HepG2 (cell line): ENCODE data around the gene HS6ST2. TPM values are rescaled to one million over a fixed set of nuclear protein-coding genes. Genes with fewer than 3 reads are reported as not detected.
"Not testable (repeated sequence)": the region's sequence is repeated elsewhere in the genome, so short reads cannot be mapped to it uniquely, and the experiment has no call there.

ENCODE experiments used
- ATAC-seq: fragments of 200-7000 bp; cut with Tn5 transposase; 3 replicates; pipeline ENCODE4 v1.9.1; 2020; ENCODE audit warnings: mild to moderate bottlenecking, moderate library complexity
- BruUV-seq: library from RNA; stranded (reverse); fragments of 400-500 nt; replicated peaks from 2 replicates; lab custom pipeline; 2021; lab: Mats Ljungman, UMichigan
- CTCF ChIA-PET: fragments of 300-600 bp; formaldehyde crosslinking; extraction: SDS; loops from one replicate; lab custom pipeline; 2021; ENCODE audit warnings: low total read pairs, inconsistent platforms, low intra/inter-chr PET ratio; lab: Yijun Ruan, JAX
- POLR2A ChIA-PET: fragments of 350-600 bp; sonication (Branson Sonifier 250); formaldehyde crosslinking; loops from one replicate; lab custom pipeline; 2020; ENCODE audit warnings: antibody characterized with exemption, inconsistent platforms; lab: Yijun Ruan, JAX
- DNase-seq: peaks from one replicate; pipeline ENCODE4 v3.0.0-alpha.2; 2015; ENCODE audit warnings: low spot score
- FAIRE-seq: peaks from 3 replicates; lab custom pipeline; 2011; peaks lifted over from hg19 to GRCh38; lab: Jason Lieb, UNC
- H2AFZ ChIP-seq: one replicate; pipeline ENCODE4 v1.6.1; 2011; ENCODE audit warnings: low read length, inconsistent platforms
- H3K27ac ChIP-seq: fragments of 300-600 bp; 3 replicates; pipeline ENCODE4 v1.8.0; 2011; ENCODE audit warnings: mixed run types, mild to moderate bottlenecking, mixed read lengths, low read length, inconsistent platforms; ENCODE audit not compliant: insufficient read depth; ENCODE audit errors: extremely low read length
- H3K27me3 ChIP-seq, 2 experiments: fragments of 200-600 bp in 1 of 2; 2 replicates in 1 of 2; 3 replicates in 1 of 2; pipeline versions ENCODE4 v1.6.0 to v1.8.0; 2011; ENCODE audit warnings: low read length in 2 of 2, mild to moderate bottlenecking in 2 of 2, moderate library complexity in 2 of 2, inconsistent platforms in 1 of 2; ENCODE audit not compliant: insufficient read depth in 2 of 2, control insufficient read depth in 1 of 2
- H3K36me3 ChIP-seq, 2 experiments: fragments of 200-600 bp in 1 of 2; replicated peaks in 1 of 2; 2 replicates in 1 of 2; 3 replicates in 1 of 2; pipeline versions ENCODE4 v1.5.1 to v1.8.0; 2011; ENCODE audit warnings: low read length in 2 of 2, inconsistent platforms in 1 of 2; ENCODE audit not compliant: insufficient read depth in 2 of 2, control insufficient read depth in 1 of 2
- H3K4me1 ChIP-seq: 2 replicates; pipeline ENCODE4 v1.5.1; 2012; ENCODE audit warnings: low read length, inconsistent platforms; ENCODE audit not compliant: insufficient read depth
- H3K4me2 ChIP-seq: 2 replicates; pipeline ENCODE4 v1.6.0; 2011; ENCODE audit warnings: low read depth, low read length, inconsistent platforms
- H3K4me3 ChIP-seq, 3 experiments: fragments of 200-600 bp in 1 of 3; sonication (generic), shearing (Covaris generic) in 1 of 3; replicated peaks in 1 of 3; 2 replicates each; pipeline ENCODE4 v1.5.1; 2011 to 2016; ENCODE audit warnings: low read length in 3 of 3, inconsistent platforms in 2 of 3, low read depth in 2 of 3, mild to moderate bottlenecking in 2 of 3, control low read depth in 1 of 3, mixed read lengths in 1 of 3; ENCODE audit not compliant: insufficient read depth in 1 of 3
- H3K79me2 ChIP-seq: one replicate; pipeline ENCODE4 v1.6.1; 2011; ENCODE audit warnings: low read length, inconsistent platforms; ENCODE audit not compliant: insufficient read depth
- H3K9ac ChIP-seq: 2 replicates; pipeline ENCODE4 v1.6.0; 2011; ENCODE audit warnings: mild to moderate bottlenecking, low read depth, low read length, inconsistent platforms; ENCODE audit not compliant: insufficient read depth
- H3K9me3 ChIP-seq: 2 replicates; pipeline ENCODE4 v1.5.1; 2012; ENCODE audit warnings: mild to moderate bottlenecking, low read length
- H4K20me1 ChIP-seq: 2 replicates; pipeline ENCODE4 v1.6.0; 2011; ENCODE audit warnings: inconsistent platforms, mild to moderate bottlenecking, low read length, moderate library complexity; ENCODE audit not compliant: insufficient read depth
- CBX2 ChIP-seq, 2 experiments: fragments of 200-600 bp in 1 of 2; sonication (generic); formaldehyde crosslinking in 1 of 2; IDR thresholded peaks; 2 replicates each; pipeline versions ENCODE4 v1.7.0 to v1.8.1; 2018 to 2022; ENCODE audit warnings: low read depth in 2 of 2, low read length in 1 of 2, mild to moderate bottlenecking in 1 of 2, missing genetic modification reagents in 1 of 2
- ETV5 ChIP-seq: IDR thresholded peaks from 2 replicates; pipeline ENCODE4 v1.6.1; 2018; ENCODE audit warnings: missing biosample characterization, missing genetic modification reagents, inconsistent platforms, borderline replicate concordance
- JARID2 ChIP-seq: sonication (generic); formaldehyde crosslinking; IDR thresholded peaks from 2 replicates; pipeline ENCODE4 v1.8.1; 2023; ENCODE audit warnings: missing genetic modification reagents, inconsistent platforms; ENCODE audit not compliant: insufficient replicate concordance
- MATR3 ChIP-seq: sonication (generic); formaldehyde crosslinking; IDR thresholded peaks from 2 replicates; pipeline ENCODE4 v1.4.0; 2020; ENCODE audit warnings: missing genetic modification reagents
- MBD4 ChIP-seq: IDR thresholded peaks from 2 replicates; pipeline ENCODE4 v1.6.1; 2012; ENCODE audit warnings: low read length, inconsistent platforms, borderline replicate concordance
- NBN ChIP-seq: fragments of 450-650 bp; conservative IDR thresholded peaks from 2 replicates; pipeline ENCODE4 v1.6.1; 2017
- NFE2L2 ChIP-seq: fragments of 150-350 bp; IDR thresholded peaks from 2 replicates; pipeline ENCODE4 v1.6.1; 2014; ENCODE audit warnings: low read length
- SP2 ChIP-seq: sonication (generic); formaldehyde crosslinking; IDR thresholded peaks from 2 replicates; pipeline ENCODE4 v1.5.1; 2020; ENCODE audit warnings: mild to moderate bottlenecking, missing genetic modification reagents
- ZNF605 ChIP-seq: sonication (generic); formaldehyde crosslinking; IDR thresholded peaks from 2 replicates; pipeline ENCODE4 v1.8.0; 2022; ENCODE audit warnings: mild to moderate bottlenecking, missing genetic modification reagents
- WGBS: methylation state at CpG from one replicate; pipeline ENCODE4 v1.1.6; 2017; ENCODE audit warnings: low lambda C conversion rate; 5-methylcytosine and 5-hydroxymethylcytosine counted together
- in situ Hi-C: cut with HindIII; loops from 2 replicates; pipeline ENCODE4 v1.10.0; 2017; ENCODE audit warnings: low pct_unique_long_range_greater_than_20kb; ENCODE audit not compliant: extremely low pct_ligation_motif_present
- intact Hi-C: fragments of 100-400 bp; cut with micrococcal nuclease; formaldehyde crosslinking; loops from one replicate; pipeline ENCODE4 v1.10.0; 2022; ENCODE audit not compliant: unreplicated experiment
- polyA plus RNA-seq, 8 experiments: library from polyadenylated mRNA; depleted of rRNA in 3 of 8; stranded (reverse) in 7 of 8; unstranded in 1 of 8; fragments of >200 nt; fragmentation: Illumina TruSeq in 4 of 8; extraction: Trizol in 4 of 8; gene quantifications; 2 replicates each; pipeline versions ENCODE4 v1.2.1 to v1.2.3, GENCODE V29; 2011 to 2016; ENCODE audit warnings: low read depth in 4 of 8, missing spikeins in 1 of 8, mixed read lengths in 1 of 8; ENCODE audit not compliant: insufficient read depth in 1 of 8
- total RNA-seq, 5 experiments: library from RNA; depleted of rRNA; stranded (reverse); fragments of >200 nt; fragmentation: Illumina TruSeq; extraction: Trizol; gene quantifications; 2 replicates each; pipeline ENCODE4 v1.2.3, GENCODE V29; 2016; ENCODE audit warnings: low read depth in 1 of 5
- TF ChIP-seq, protein P1 (sequence below): fragments of 450-650 bp; IDR thresholded peaks from 2 replicates; pipeline ENCODE4 v1.6.1; 2016
- TF ChIP-seq, protein P2 (sequence below): sonication (generic); formaldehyde crosslinking; IDR thresholded peaks from 2 replicates; pipeline ENCODE4 v1.5.0; 2020; ENCODE audit warnings: mild to moderate bottlenecking, missing genetic modification reagents, borderline replicate concordance

Gene HS6ST2
- total and polyA plus RNA-seq, 2 of the 13 experiments (the other 11 are each of a cell fraction or from before 2014, with no cell fraction given): 0.05 TPM; not detected in 1

- H3K79me2 ChIP-seq, in situ Hi-C loops, CTCF ChIA-PET, BruUV-seq, intact Hi-C loops, H3K4me2 ChIP-seq, FAIRE-seq, POLR2A ChIA-PET, H3K9me3 ChIP-seq, H3K4me3 ChIP-seq, H2AFZ ChIP-seq, H3K27me3 ChIP-seq, ATAC-seq, H3K4me1 ChIP-seq, H3K36me3 ChIP-seq, H4K20me1 ChIP-seq: not testable (repeated sequence)
- 52% methylated on average over 2 of the region's 2 CpGs for WGBS
- TF ChIP-seq, protein P1, sequence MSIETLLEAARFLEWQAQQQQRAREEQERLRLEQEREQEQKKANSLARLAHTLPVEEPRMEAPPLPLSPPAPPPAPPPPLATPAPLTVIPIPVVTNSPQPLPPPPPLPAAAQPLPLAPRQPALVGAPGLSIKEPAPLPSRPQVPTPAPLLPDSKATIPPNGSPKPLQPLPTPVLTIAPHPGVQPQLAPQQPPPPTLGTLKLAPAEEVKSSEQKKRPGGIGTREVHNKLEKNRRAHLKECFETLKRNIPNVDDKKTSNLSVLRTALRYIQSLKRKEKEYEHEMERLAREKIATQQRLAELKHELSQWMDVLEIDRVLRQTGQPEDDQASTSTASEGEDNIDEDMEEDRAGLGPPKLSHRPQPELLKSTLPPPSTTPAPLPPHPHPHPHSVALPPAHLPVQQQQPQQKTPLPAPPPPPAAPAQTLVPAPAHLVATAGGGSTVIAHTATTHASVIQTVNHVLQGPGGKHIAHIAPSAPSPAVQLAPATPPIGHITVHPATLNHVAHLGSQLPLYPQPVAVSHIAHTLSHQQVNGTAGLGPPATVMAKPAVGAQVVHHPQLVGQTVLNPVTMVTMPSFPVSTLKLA: peak; percentile 68
- TF ChIP-seq, all 625 proteins: peak for 1; not testable (repeated sequence) for 624
- H3K9ac ChIP-seq, DNase-seq, H3K27ac ChIP-seq: not testable (repeated sequence)
Observed at GRCh38 chrX:132980035-132980434, 21.6 kb upstream of the HS6ST2 start.

- POLR2A ChIA-PET: no interaction called here
- no peaks in the 10 kb centered on the region for H3K9me3 ChIP-seq
- intact Hi-C loops (no loop called here), in situ Hi-C loops (no loop called here)
- ATAC-seq (no peak), DNase-seq (no peak), FAIRE-seq (peak; percentile 28)
- 6% methylated on average over 5 of the region's 6 CpGs for WGBS
- H2AFZ ChIP-seq: no peak overlapping the region
- H3K27ac ChIP-seq: no peak overlapping the region
- no peaks in the 10 kb centered on the region for H3K36me3 ChIP-seq
- H3K79me2 ChIP-seq: no peaks in the 10 kb centered on the region
- no peak overlapping the region for H3K4me2 ChIP-seq
- H3K27me3 ChIP-seq: no peaks in the 10 kb centered on the region
- H4K20me1 ChIP-seq: no peaks in the 10 kb centered on the region
- H3K9ac ChIP-seq: no peak overlapping the region
- peaks cover 18% of the 10 kb centered on the region for H3K4me1 ChIP-seq
- BruUV-seq: no TSS peak
- H3K4me3 ChIP-seq: no peak overlapping the region
- CTCF ChIA-PET: no interaction called here
- TF ChIP-seq ETV5 (CRISPR knock-in tag): no peak
- TF ChIP-seq NFE2L2: no peak
- TF ChIP-seq, protein P2, sequence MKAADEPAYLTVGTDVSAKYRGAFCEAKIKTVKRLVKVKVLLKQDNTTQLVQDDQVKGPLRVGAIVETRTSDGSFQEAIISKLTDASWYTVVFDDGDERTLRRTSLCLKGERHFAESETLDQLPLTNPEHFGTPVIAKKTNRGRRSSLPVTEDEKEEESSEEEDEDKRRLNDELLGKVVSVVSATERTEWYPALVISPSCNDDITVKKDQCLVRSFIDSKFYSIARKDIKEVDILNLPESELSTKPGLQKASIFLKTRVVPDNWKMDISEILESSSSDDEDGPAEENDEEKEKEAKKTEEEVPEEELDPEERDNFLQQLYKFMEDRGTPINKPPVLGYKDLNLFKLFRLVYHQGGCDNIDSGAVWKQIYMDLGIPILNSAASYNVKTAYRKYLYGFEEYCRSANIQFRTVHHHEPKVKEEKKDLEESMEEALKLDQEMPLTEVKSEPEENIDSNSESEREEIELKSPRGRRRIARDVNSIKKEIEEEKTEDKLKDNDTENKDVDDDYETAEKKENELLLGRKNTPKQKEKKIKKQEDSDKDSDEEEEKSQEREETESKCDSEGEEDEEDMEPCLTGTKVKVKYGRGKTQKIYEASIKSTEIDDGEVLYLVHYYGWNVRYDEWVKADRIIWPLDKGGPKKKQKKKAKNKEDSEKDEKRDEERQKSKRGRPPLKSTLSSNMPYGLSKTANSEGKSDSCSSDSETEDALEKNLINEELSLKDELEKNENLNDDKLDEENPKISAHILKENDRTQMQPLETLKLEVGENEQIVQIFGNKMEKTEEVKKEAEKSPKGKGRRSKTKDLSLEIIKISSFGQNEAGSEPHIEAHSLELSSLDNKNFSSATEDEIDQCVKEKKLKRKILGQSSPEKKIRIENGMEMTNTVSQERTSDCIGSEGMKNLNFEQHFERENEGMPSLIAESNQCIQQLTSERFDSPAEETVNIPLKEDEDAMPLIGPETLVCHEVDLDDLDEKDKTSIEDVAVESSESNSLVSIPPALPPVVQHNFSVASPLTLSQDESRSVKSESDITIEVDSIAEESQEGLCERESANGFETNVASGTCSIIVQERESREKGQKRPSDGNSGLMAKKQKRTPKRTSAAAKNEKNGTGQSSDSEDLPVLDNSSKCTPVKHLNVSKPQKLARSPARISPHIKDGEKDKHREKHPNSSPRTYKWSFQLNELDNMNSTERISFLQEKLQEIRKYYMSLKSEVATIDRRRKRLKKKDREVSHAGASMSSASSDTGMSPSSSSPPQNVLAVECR (CRISPR knock-in tag): no peak
- no peak for TF ChIP-seq NBN
- TF ChIP-seq MBD4: no peak
- TF ChIP-seq SP2 (CRISPR knock-in tag): no peak
- TF ChIP-seq ZNF605 (CRISPR knock-in tag): no peak
- no peak for TF ChIP-seq JARID2 (CRISPR knock-in tag)
- no peak for TF ChIP-seq CBX2 (IDR thresholded peaks at IDR 0.05; ENCODE audit: low read depth, low read length)
- TF ChIP-seq CBX2 (CRISPR knock-in tag; IDR thresholded peaks at IDR 0.05; ENCODE audit: low read depth): no peak
- no peak for TF ChIP-seq MATR3 (CRISPR knock-in tag)
Observed at GRCh38 chrX:132968296-132968949, 10.0 kb upstream of the HS6ST2 start.
